ENCODE measurements around the gene KLK4. TPM values are rescaled to one million over a fixed set of nuclear protein-coding genes. Genes with fewer than 3 reads are reported as not detected.

The KLK4 gene
- total and polyA plus RNA-seq, 9 of the 15 experiments (the other 6 are each of a cell fraction or from before 2014, with no cell fraction given), result not detected

- intact Hi-C loops (cut with micrococcal nuclease) (loop anchor here (5.0 kb wide), 1 partner anchor 48 kb away; no protein-coding TSS in a partner anchor), in situ Hi-C loops (cut with MboI) (loop anchor here (5.0 kb wide), 1 partner anchor 82 kb away; the partner anchor contains the start of gene ACP4)
- TF ChIP-seq, protein P1, sequence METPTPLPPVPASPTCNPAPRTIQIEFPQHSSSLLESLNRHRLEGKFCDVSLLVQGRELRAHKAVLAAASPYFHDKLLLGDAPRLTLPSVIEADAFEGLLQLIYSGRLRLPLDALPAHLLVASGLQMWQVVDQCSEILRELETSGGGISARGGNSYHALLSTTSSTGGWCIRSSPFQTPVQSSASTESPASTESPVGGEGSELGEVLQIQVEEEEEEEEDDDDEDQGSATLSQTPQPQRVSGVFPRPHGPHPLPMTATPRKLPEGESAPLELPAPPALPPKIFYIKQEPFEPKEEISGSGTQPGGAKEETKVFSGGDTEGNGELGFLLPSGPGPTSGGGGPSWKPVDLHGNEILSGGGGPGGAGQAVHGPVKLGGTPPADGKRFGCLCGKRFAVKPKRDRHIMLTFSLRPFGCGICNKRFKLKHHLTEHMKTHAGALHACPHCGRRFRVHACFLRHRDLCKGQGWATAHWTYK (CRISPR knock-in tag; IDR thresholded peaks at IDR 0.05), result no peak
- TF ChIP-seq KHSRP (IDR thresholded peaks at IDR 0.05), result no peak
- TF ChIP-seq DACH1 (IDR thresholded peaks at IDR 0.05; ENCODE audit: partially characterized antibody), result no peak
- TF ChIP-seq ZNF224 (CRISPR knock-in tag; IDR thresholded peaks at IDR 0.05), result no peak
- TF ChIP-seq NR2F6 (CRISPR knock-in tag; IDR thresholded peaks at IDR 0.05), result no peak
- TF ChIP-seq FOXK2 (conservative IDR thresholded peaks at IDR 0.05 in 1 of 2, IDR thresholded peaks at IDR 0.05 in 1 of 2; ENCODE audit: low read depth in 2 of 2), result no peak
- TF ChIP-seq GABPB2 (CRISPR knock-in tag; conservative IDR thresholded peaks at IDR 0.05), result no peak
- TF ChIP-seq, protein P2, sequence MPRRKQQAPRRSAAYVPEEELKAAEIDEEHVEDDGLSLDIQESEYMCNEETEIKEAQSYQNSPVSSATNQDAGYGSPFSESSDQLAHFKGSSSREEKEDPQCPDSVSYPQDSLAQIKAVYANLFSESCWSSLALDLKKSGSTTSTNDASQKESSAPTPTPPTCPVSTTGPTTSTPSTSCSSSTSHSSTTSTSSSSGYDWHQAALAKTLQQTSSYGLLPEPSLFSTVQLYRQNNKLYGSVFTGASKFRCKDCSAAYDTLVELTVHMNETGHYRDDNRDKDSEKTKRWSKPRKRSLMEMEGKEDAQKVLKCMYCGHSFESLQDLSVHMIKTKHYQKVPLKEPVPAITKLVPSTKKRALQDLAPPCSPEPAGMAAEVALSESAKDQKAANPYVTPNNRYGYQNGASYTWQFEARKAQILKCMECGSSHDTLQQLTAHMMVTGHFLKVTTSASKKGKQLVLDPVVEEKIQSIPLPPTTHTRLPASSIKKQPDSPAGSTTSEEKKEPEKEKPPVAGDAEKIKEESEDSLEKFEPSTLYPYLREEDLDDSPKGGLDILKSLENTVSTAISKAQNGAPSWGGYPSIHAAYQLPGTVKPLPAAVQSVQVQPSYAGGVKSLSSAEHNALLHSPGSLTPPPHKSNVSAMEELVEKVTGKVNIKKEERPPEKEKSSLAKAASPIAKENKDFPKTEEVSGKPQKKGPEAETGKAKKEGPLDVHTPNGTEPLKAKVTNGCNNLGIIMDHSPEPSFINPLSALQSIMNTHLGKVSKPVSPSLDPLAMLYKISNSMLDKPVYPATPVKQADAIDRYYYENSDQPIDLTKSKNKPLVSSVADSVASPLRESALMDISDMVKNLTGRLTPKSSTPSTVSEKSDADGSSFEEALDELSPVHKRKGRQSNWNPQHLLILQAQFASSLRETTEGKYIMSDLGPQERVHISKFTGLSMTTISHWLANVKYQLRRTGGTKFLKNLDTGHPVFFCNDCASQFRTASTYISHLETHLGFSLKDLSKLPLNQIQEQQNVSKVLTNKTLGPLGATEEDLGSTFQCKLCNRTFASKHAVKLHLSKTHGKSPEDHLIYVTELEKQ (CRISPR knock-in tag; IDR thresholded peaks at IDR 0.05), result no peak
- no peak for TF ChIP-seq CC2D1A (IDR thresholded peaks at IDR 0.05)
- TF ChIP-seq RBFOX2 (IDR thresholded peaks at IDR 0.05; ENCODE audit: low read depth, low read length), result no peak
- TF ChIP-seq, protein P3, sequence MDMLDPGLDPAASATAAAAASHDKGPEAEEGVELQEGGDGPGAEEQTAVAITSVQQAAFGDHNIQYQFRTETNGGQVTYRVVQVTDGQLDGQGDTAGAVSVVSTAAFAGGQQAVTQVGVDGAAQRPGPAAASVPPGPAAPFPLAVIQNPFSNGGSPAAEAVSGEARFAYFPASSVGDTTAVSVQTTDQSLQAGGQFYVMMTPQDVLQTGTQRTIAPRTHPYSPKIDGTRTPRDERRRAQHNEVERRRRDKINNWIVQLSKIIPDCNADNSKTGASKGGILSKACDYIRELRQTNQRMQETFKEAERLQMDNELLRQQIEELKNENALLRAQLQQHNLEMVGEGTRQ (CRISPR knock-in tag; IDR thresholded peaks at IDR 0.05), result no peak
- TF ChIP-seq, protein P4, sequence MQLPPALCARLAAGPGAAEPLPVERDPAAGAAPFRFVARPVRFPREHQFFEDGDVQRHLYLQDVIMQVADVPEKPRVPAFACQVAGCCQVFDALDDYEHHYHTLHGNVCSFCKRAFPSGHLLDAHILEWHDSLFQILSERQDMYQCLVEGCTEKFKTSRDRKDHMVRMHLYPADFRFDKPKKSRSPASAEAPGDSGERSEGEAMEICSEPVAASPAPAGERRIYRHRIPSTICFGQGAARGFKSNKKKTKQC (CRISPR knock-in tag; IDR thresholded peaks at IDR 0.05), result no peak
- no peak for TF ChIP-seq SAP30 (IDR thresholded peaks at IDR 0.05; ENCODE audit: borderline replicate concordance, insufficient read depth, low read depth, low read length, poor library complexity, severe bottlenecking)
- no peak for TF ChIP-seq CHD2 (IDR thresholded peaks at IDR 0.05; ENCODE audit: low read depth, low read length)
- TF ChIP-seq ELF4 (CRISPR knock-in tag; IDR thresholded peaks at IDR 0.05), result no peak
- FAIRE-seq (no peak), ATAC-seq (no peak), DNase-seq (ENCODE audit: extremely low read depth in 1 of 4, low spot score in 3 of 4) (no peak)
- Histone ChIP-seq H3K79me2 (ENCODE audit: control insufficient read depth, insufficient read depth, low read length) (no peaks in the 10 kb centered on the region), H3K27ac (ENCODE audit: extremely low read depth, low read depth, low read length) (no peak overlapping the region), H3K4me3 (no peak overlapping the region), H3K9me1 (ENCODE audit: control insufficient read depth, insufficient read depth, low read length) (no peaks in the 10 kb centered on the region), H3K9ac (ENCODE audit: insufficient read depth in 1 of 2, low read depth in 2 of 2, low read length in 2 of 2) (no peak overlapping the region), H3K27me3 (ENCODE audit: control insufficient read depth in 2 of 2, insufficient read depth in 2 of 2, low read length in 2 of 2) (peaks cover 15 to 47% of the 10 kb centered on the region in 2 experiments; a peak in 4 of 5 replicates), H3K4me2 (ENCODE audit: insufficient read depth, low read length) (no peak overlapping the region), H4K20me1 (replicated peaks; ENCODE audit: control insufficient read depth, insufficient read depth, low read length) (no peaks in the 10 kb centered on the region), H3K9me3 (replicated peaks; ENCODE audit: control insufficient read depth, insufficient read depth, low read depth, low read length) (0 out of 2 replicates have a peak, but pooled peaks cover 4% of the 10 kb centered on the region), H3K36me3 (ENCODE audit: control insufficient read depth, insufficient read depth, low read length) (no peaks in the 10 kb centered on the region), H2AFZ (ENCODE audit: low read depth, low read length) (no peak overlapping the region), H3K4me1 (replicated peaks in 1 of 2; ENCODE audit: control insufficient read depth in 2 of 2, insufficient read depth in 2 of 2, low read length in 2 of 2) (peaks cover 13 to 25% of the 10 kb centered on the region in 2 experiments)
- CTCF ChIA-PET (ENCODE audit: low intra/inter-chr PET ratio), result interaction anchor here (0.5 kb wide), 1 partner anchor 37 kb away, joined by 3 read pairs; the partner anchor contains the start of gene KLK4
- POLR2A ChIA-PET, result interaction anchor here (0.5 to 3.4 kb wide), 5 partner anchors 14 to 597 kb away, joined by 3 to 12 read pairs (median 3); no protein-coding TSS in a partner anchor
- WGBS (ENCODE audit: insufficient coverage, low coverage, missing lambda C conversion rate), result 3% methylated on average over 5 of the region's 5 CpGs
- BruUV-seq (replicated peaks), result no TSS peak
Observed at GRCh38 chr19:50874211-50874610, 37.0 kb downstream of the KLK4 start.

Measured in K562 (cell line).